Mesendoderm (in vitro differentiated cells): ENCODE data around the gene HSPB8.

Experiments used
- DNase-seq: peaks from one replicate; pipeline ENCODE4 v3.0.0; 2013
- H2AK5ac ChIP-seq: 2 replicates; pipeline ENCODE4 v1.6.1; 2013; ENCODE audit warnings: low read length, inconsistent platforms
- H2BK120ac ChIP-seq: 2 replicates; pipeline ENCODE4 v1.6.1; 2013; ENCODE audit warnings: low read depth, mild to moderate bottlenecking, low read length, moderate library complexity, mixed read lengths
- H2BK15ac ChIP-seq: replicated peaks from 2 replicates; pipeline ENCODE4 v1.6.1; 2013; ENCODE audit warnings: low read depth, mild to moderate bottlenecking, moderate library complexity
- H2BK5ac ChIP-seq: 2 replicates; pipeline ENCODE4 v1.6.1; 2013; ENCODE audit warnings: low read length, inconsistent platforms
- H3K18ac ChIP-seq: 2 replicates; pipeline ENCODE4 v1.6.1; 2013; ENCODE audit warnings: mild to moderate bottlenecking, low read length, mixed read lengths
- H3K23ac ChIP-seq: one replicate; pipeline ENCODE4 v1.6.1; 2013; ENCODE audit warnings: low read length
- H3K27ac ChIP-seq: 2 replicates; pipeline ENCODE4 v1.5.1; 2013; ENCODE audit warnings: low read depth, mild to moderate bottlenecking, inconsistent platforms, low read length, moderate library complexity
- H3K27me3 ChIP-seq: 2 replicates; pipeline ENCODE4 v1.6.1; 2013; ENCODE audit warnings: low read length, control low read depth, mild to moderate bottlenecking, inconsistent platforms; ENCODE audit not compliant: insufficient read depth, poor library complexity
- H3K36me3 ChIP-seq: 2 replicates; pipeline ENCODE4 v1.6.1; 2013; ENCODE audit warnings: low read length, inconsistent platforms; ENCODE audit not compliant: control insufficient read depth, insufficient read depth
- H3K4ac ChIP-seq: one replicate; pipeline ENCODE4 v1.6.1; 2013; ENCODE audit warnings: low read depth, mild to moderate bottlenecking, low read length, moderate library complexity
- H3K4me1 ChIP-seq: 2 replicates; pipeline ENCODE4 v1.6.1; 2013; ENCODE audit warnings: low read depth, low read length, inconsistent platforms; ENCODE audit not compliant: control insufficient read depth
- H3K4me2 ChIP-seq: 2 replicates; pipeline ENCODE4 v1.6.1; 2013; ENCODE audit warnings: low read length
- H3K4me3 ChIP-seq: 2 replicates; pipeline ENCODE4 v1.5.1; 2013; ENCODE audit warnings: mild to moderate bottlenecking, low read length
- H3K56ac ChIP-seq: one replicate; pipeline ENCODE4 v1.6.1; 2013; ENCODE audit warnings: low read length
- H3K79me1 ChIP-seq: 2 replicates; pipeline ENCODE4 v1.6.1; 2013; ENCODE audit warnings: low read length, inconsistent platforms
- H3K79me2 ChIP-seq: 2 replicates; pipeline ENCODE4 v1.6.1; 2013; ENCODE audit warnings: mild to moderate bottlenecking, low read length; ENCODE audit not compliant: control insufficient read depth, insufficient read depth
- H3K9ac ChIP-seq: 2 replicates; pipeline ENCODE4 v1.6.1; 2013; ENCODE audit warnings: low read length, inconsistent platforms
- H4K5ac ChIP-seq: one replicate; pipeline ENCODE4 v1.6.1; 2013; ENCODE audit warnings: low read length
- H4K8ac ChIP-seq: one replicate; pipeline ENCODE4 v1.6.1; 2013; ENCODE audit warnings: low read depth, mild to moderate bottlenecking, control low read depth, low read length, moderate library complexity
- WGBS: extraction: QIAGEN DNeasy Blood & Tissue Kit; methylation state at CpG from one replicate; pipeline ENCODE4 v1.1.7; 2013; ENCODE audit warnings: low lambda C conversion rate, missing lambda C conversion rate; ENCODE audit not compliant: insufficient coverage; ENCODE audit errors: extremely low coverage; 5-methylcytosine and 5-hydroxymethylcytosine counted together

HSPB8 gene

GRCh38 chr12:119227292-119227691 lies 48.6 kb downstream of the HSPB8 start:
- WGBS, result no CpG with 5 or more reads among the region's 3 CpGs
- H3K79me1 ChIP-seq, result no peaks in the 10 kb centered on the region

DNA sequence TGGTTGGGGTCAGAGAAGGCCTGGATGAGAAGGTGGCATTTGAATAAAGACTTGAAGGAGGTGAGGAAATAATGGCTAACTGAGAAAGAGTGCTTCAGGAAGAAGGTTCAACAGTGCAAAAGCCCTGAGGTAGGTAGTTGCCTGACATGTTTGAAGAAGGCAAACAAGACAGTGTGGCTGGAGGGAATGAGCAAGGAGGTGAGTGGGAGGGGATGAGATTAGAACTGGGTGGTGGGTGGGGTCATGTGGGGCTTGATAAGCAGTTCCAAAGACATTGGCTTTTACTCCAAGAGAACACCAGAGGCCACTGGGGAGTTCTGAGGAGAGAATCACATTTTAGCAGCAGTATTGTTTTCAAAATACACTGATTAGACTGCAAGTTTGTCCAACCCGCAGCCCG lies 50.5 kb downstream of the HSPB8 start:
- Histone ChIP-seq H2AK5ac (no peak overlapping the region), H3K79me1 (no peaks in the 10 kb centered on the region), H2BK15ac (no peak overlapping the region), H3K4me1 (peaks cover 3% of the 10 kb centered on the region), H2BK120ac (no peak overlapping the region), H4K8ac (no peak overlapping the region), H3K79me2 (no peaks in the 10 kb centered on the region), H3K18ac (no peak overlapping the region), H3K9ac (no peak overlapping the region), H3K36me3 (no peaks in the 10 kb centered on the region), H3K23ac (no peak overlapping the region), H3K27me3 (no peaks in the 10 kb centered on the region), H3K4me2 (no peak overlapping the region), H4K5ac (no peak overlapping the region), H3K56ac (no peak overlapping the region), H3K27ac (no peak overlapping the region), H3K4ac (no peak overlapping the region), H2BK5ac (no peak overlapping the region), H3K4me3 (no peak overlapping the region)
- no CpG with 5 or more reads among the region's 2 CpGs for WGBS
- peak; percentile 75 for DNase-seq

More at GRCh38 chr12:119227292-119227691, 48.6 kb downstream of the HSPB8 start:
- no peak overlapping the region for H2BK5ac ChIP-seq
- peak; percentile 57 for DNase-seq
- no peak overlapping the region for H2AK5ac ChIP-seq
- H3K4me2 ChIP-seq, result no peak overlapping the region
- no peaks in the 10 kb centered on the region for H3K27me3 ChIP-seq
- no peak overlapping the region for H3K4ac ChIP-seq
- H2BK120ac ChIP-seq, result no peak overlapping the region
- no peaks in the 10 kb centered on the region for H3K36me3 ChIP-seq
- no peak overlapping the region for H3K9ac ChIP-seq
- no peak overlapping the region for H3K23ac ChIP-seq
- H3K4me3 ChIP-seq, result no peak overlapping the region
- H4K8ac ChIP-seq, result no peak overlapping the region
- no peaks in the 10 kb centered on the region for H3K79me2 ChIP-seq
- H3K18ac ChIP-seq, result no peak overlapping the region
- no peak overlapping the region for H3K27ac ChIP-seq
- no peak overlapping the region for H2BK15ac ChIP-seq
- H4K5ac ChIP-seq, result no peak overlapping the region
- peaks cover 3% of the 10 kb centered on the region for H3K4me1 ChIP-seq
- H3K56ac ChIP-seq, result no peak overlapping the region

DNA sequence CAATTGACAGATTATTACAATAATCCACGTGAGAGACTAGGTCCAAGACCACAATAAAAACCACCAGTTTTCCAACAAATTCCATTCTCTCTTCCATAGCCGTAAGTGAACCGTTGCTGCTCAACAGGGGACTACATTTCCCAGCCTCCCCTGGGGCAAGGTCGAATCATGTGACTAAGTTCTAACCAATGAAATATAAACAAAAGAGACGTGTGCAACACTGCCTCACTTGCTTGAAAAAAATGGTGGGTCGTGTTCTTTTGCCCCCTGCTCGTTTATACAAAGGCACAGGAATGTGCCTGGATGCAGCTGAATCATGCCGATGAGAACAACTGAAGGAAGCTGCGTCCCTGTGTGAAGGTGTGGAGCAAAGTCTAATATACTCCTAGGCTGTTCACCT lies 51.1 kb downstream of the HSPB8 start:
- Histone ChIP-seq H4K8ac (no peak overlapping the region), H3K18ac (no peak overlapping the region), H4K5ac (no peak overlapping the region), H3K27me3 (no peaks in the 10 kb centered on the region), H3K4me2 (peak overlapping the region; percentile 44), H2BK120ac (no peak overlapping the region), H3K27ac (no peak overlapping the region), H3K36me3 (no peaks in the 10 kb centered on the region), H3K79me1 (no peaks in the 10 kb centered on the region), H3K4me3 (no peak overlapping the region), H3K9ac (peak overlapping the region; percentile 10), H3K56ac (peak overlapping the region; percentile 74), H3K4ac (no peak overlapping the region), H2AK5ac (no peak overlapping the region), H3K4me1 (peaks cover 3% of the 10 kb centered on the region), H3K79me2 (no peaks in the 10 kb centered on the region), H3K23ac (no peak overlapping the region), H2BK15ac (no peak overlapping the region), H2BK5ac (no peak overlapping the region)
- DNase-seq, result peak; percentile 94
- WGBS, result no CpG with 5 or more reads among the region's 9 CpGs

DNA sequence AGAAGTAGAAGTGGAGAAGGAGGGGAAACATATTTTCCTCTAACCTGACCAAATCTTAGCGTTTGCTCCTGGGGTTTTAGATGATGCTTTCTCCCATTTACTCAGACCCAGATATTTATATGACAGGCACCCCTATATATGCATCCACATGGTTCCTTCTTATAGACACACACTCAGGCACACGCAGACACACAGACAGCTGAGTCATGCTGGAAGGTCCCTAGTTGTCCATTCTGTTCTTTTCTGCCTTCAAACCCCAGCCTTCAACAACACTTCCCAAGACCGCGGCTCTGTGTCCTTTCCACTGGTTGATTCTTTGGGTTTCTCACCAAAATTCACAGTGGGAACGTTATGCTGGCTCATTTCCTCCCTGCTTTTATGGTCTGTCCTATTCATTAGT lies 52.1 kb downstream of the HSPB8 start:
- Histone ChIP-seq H3K9ac (no peak overlapping the region), H4K8ac (no peak overlapping the region), H2BK5ac (no peak overlapping the region), H3K4ac (no peak overlapping the region), H4K5ac (no peak overlapping the region), H3K79me2 (no peaks in the 10 kb centered on the region), H3K18ac (no peak overlapping the region), H2BK15ac (no peak overlapping the region), H3K4me2 (no peak overlapping the region), H3K56ac (no peak overlapping the region), H3K23ac (no peak overlapping the region), H3K79me1 (no peaks in the 10 kb centered on the region), H3K27ac (no peak overlapping the region), H2BK120ac (no peak overlapping the region), H2AK5ac (no peak overlapping the region), H3K36me3 (no peaks in the 10 kb centered on the region), H3K27me3 (no peaks in the 10 kb centered on the region), H3K4me1 (peaks cover 5% of the 10 kb centered on the region), H3K4me3 (no peak overlapping the region)
- no CpG with 5 or more reads among the region's 5 CpGs for WGBS
- no peak for DNase-seq

GRCh38 chr12:119231774-119232173 lies 53.0 kb downstream of the HSPB8 start:
- Histone ChIP-seq H3K56ac (peak overlapping the region; percentile 27), H3K27me3 (no peaks in the 10 kb centered on the region), H3K4ac (no peak overlapping the region), H3K18ac (no peak overlapping the region), H3K79me2 (no peaks in the 10 kb centered on the region), H3K4me2 (no peak overlapping the region), H3K36me3 (no peaks in the 10 kb centered on the region), H2AK5ac (no peak overlapping the region), H2BK5ac (no peak overlapping the region), H2BK120ac (no peak overlapping the region), H3K23ac (no peak overlapping the region), H3K4me1 (peaks cover 5% of the 10 kb centered on the region), H4K8ac (no peak overlapping the region), H2BK15ac (no peak overlapping the region), H3K4me3 (no peak overlapping the region), H4K5ac (no peak overlapping the region), H3K27ac (no peak overlapping the region), H3K79me1 (no peaks in the 10 kb centered on the region), H3K9ac (no peak overlapping the region)
- 100% methylated on average over 1 of the region's 4 CpGs for WGBS
- no peak for DNase-seq

- Histone ChIP-seq H2AK5ac (no peak overlapping the region), H2BK15ac (no peak overlapping the region), H2BK120ac (no peak overlapping the region), H3K18ac (no peak overlapping the region), H3K56ac (no peak overlapping the region), H4K8ac (no peak overlapping the region), H3K79me2 (no peaks in the 10 kb centered on the region), H3K79me1 (no peaks in the 10 kb centered on the region), H2BK5ac (no peak overlapping the region), H3K27me3 (no peaks in the 10 kb centered on the region), H3K4me3 (no peak overlapping the region), H4K5ac (no peak overlapping the region), H3K4me1 (peaks cover 5% of the 10 kb centered on the region), H3K36me3 (no peaks in the 10 kb centered on the region), H3K4ac (no peak overlapping the region), H3K9ac (no peak overlapping the region), H3K27ac (no peak overlapping the region), H3K23ac (no peak overlapping the region), H3K4me2 (no peak overlapping the region)
- peak; percentile 62 for DNase-seq
- WGBS, result no CpG with 5 or more reads among the region's 9 CpGs
These were observed 56.5 kb downstream of the HSPB8 start for GRCh38 chr12:119235197-119235751.
